Thoracic aorta (tissue), 2 donors: ENCODE data around the gene LINGO1. TPM values are rescaled to one million over a fixed set of nuclear protein-coding genes. Genes with fewer than 3 reads are reported as not detected.

Experiments used
- ATAC-seq: fragments of 150-250 bp; one replicate; pipeline ENCODE4 v1.8.0; 2017; ENCODE audit warnings: low read depth; ENCODE audit not compliant: insufficient number of reproducible peaks, low FRiP score
- DNase-seq: peaks from one replicate; pipeline ENCODE4 v3.0.0-alpha.2; 2020; ENCODE audit warnings: low spot score
- H3K27ac ChIP-seq, 2 donors: fragments of 200-600 bp; sonication (generic); 1 replicate in 1 of 2; 2 replicates in 1 of 2; pipeline ENCODE4 v1.5.1; 2016; ENCODE audit warnings: mild to moderate bottlenecking in 2 of 2, moderate library complexity in 2 of 2
- H3K27me3 ChIP-seq: fragments of 200-600 bp; sonication (generic); replicated peaks from 2 replicates; pipeline ENCODE4 v1.6.0; 2016; ENCODE audit warnings: mild to moderate bottlenecking; ENCODE audit not compliant: insufficient read depth
- H3K36me3 ChIP-seq: fragments of 200-600 bp; sonication (generic); one replicate; pipeline ENCODE4 v1.5.1; 2016
- H3K4me1 ChIP-seq, 2 donors: fragments of 200-600 bp; sonication (generic); 1 replicate in 1 of 2; 2 replicates in 1 of 2; pipeline versions ENCODE4 v1.5.1 to v1.6.0; 2016; ENCODE audit warnings: low read depth in 2 of 2, mild to moderate bottlenecking in 1 of 2; ENCODE audit not compliant: control insufficient read depth in 1 of 2
- H3K4me3 ChIP-seq: fragments of 200-600 bp; sonication (generic); 2 replicates; pipeline ENCODE4 v1.5.1; 2016; ENCODE audit warnings: mild to moderate bottlenecking
- H3K9me3 ChIP-seq: fragments of 200-600 bp; sonication (generic); 2 replicates; pipeline ENCODE4 v1.5.1; 2016
- total RNA-seq, 2 donors: library from RNA; depleted of rRNA; stranded (reverse); fragments of >200 nt; gene quantifications; one replicate each; pipeline versions ENCODE4 v1.1.0 to v1.2.3, GENCODE V29; 2016
- TF ChIP-seq, protein P1 (sequence below): fragments of 200-600 bp; sonication (generic); IDR thresholded peaks from one replicate; pipeline ENCODE4 v1.5.1; 2019; ENCODE audit warnings: antibody characterized with exemption

Gene LINGO1
- total RNA-seq, 2 donors from 2014 or later, result 0.63 to 4.6 TPM

DNA sequence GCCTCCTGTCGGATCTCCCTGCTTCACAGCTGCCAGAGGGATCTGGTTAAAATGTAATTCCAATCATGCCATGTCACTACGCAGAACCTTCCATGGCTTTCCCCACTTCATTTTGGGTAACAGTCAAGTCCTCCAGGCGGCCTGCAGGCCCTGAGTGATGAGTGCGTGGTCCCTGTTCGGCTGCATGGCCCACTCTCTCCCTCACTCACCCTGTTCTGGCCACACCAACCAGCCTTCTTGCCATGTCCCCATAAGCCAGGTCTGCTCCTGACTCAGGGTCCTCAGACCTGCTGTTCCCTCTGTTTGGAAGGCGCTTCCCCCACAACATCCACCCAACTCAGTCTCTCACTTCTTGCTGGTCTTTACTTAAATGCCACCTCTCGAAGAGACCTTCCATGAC lies 41.6 kb upstream of the LINGO1 start:
- no peak overlapping the region for H3K27ac ChIP-seq
- H3K9me3 ChIP-seq, result no peaks in the 10 kb centered on the region
- H3K4me3 ChIP-seq, result no peak overlapping the region
- ATAC-seq, result no peak
- H3K27me3 ChIP-seq, result no peaks in the 10 kb centered on the region
- no peaks in the 10 kb centered on the region for H3K4me1 ChIP-seq
- TF ChIP-seq, protein P1, sequence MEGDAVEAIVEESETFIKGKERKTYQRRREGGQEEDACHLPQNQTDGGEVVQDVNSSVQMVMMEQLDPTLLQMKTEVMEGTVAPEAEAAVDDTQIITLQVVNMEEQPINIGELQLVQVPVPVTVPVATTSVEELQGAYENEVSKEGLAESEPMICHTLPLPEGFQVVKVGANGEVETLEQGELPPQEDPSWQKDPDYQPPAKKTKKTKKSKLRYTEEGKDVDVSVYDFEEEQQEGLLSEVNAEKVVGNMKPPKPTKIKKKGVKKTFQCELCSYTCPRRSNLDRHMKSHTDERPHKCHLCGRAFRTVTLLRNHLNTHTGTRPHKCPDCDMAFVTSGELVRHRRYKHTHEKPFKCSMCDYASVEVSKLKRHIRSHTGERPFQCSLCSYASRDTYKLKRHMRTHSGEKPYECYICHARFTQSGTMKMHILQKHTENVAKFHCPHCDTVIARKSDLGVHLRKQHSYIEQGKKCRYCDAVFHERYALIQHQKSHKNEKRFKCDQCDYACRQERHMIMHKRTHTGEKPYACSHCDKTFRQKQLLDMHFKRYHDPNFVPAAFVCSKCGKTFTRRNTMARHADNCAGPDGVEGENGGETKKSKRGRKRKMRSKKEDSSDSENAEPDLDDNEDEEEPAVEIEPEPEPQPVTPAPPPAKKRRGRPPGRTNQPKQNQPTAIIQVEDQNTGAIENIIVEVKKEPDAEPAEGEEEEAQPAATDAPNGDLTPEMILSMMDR, result no peak
- no peak for DNase-seq
- no peaks in the 10 kb centered on the region for H3K36me3 ChIP-seq

DNA sequence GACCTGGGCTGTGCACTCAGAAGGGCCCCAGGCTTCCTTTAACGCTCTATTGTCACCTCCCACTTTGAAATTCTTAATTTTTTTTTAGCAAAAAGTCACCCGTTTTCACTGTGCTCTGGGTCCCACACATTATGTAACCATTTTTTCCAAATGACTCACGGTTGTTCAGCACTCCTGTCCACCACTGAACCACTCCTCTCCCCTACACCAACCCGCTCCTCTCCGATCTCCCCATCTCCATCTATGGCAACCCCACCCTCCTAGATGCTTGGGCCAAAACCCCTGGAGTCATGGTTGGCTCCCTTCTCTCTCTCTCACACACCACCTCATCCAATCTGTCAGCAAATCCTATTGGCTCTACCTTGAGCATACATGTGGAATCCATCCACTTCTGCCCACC lies 41.2 kb upstream of the LINGO1 start:
- H3K27me3 ChIP-seq, result no peaks in the 10 kb centered on the region
- H3K4me1 ChIP-seq, result no peaks in the 10 kb centered on the region

DNA sequence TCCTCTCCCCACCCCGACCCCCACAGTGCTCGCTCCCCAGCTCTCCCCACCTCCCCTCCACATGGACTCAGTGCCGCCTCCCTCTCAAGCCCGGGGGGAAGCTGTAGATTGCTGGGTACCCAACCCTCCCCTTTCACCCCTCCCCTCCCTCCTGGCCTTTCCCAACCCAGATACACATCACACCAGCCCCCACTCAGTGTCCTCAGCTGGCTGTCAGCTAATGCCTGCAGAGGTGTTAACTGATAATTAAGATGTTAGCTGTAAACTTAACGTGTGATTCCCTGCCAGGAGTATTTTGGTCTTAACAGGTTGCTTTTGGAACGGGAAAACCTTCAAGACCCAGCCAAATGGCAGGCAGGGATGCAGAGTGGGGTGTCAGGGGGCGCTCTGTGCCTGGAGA lies 39.4 kb upstream of the LINGO1 start:
- no peaks in the 10 kb centered on the region for H3K36me3 ChIP-seq
- DNase-seq, result no peak
- TF ChIP-seq, protein P1, result no peak
- no peaks in the 10 kb centered on the region for H3K27me3 ChIP-seq
- H3K4me3 ChIP-seq, result no peak overlapping the region
- H3K4me1 ChIP-seq, result no peaks in the 10 kb centered on the region
- H3K27ac ChIP-seq, result no peak overlapping the region
- ATAC-seq, result no peak
- H3K9me3 ChIP-seq, result no peaks in the 10 kb centered on the region

More for the DNA sequence above, 41.2 kb upstream of the LINGO1 start:
- Histone ChIP-seq H3K27ac (no peak overlapping the region), H3K4me3 (no peak overlapping the region), H3K9me3 (no peaks in the 10 kb centered on the region), H3K36me3 (no peaks in the 10 kb centered on the region)
- no peak for ATAC-seq
- TF ChIP-seq, protein P1, result no peak
- no peak for DNase-seq

- Histone ChIP-seq H3K4me1 (no peaks in the 10 kb centered on the region), H3K36me3 (no peaks in the 10 kb centered on the region), H3K9me3 (no peaks in the 10 kb centered on the region), H3K4me3 (no peak overlapping the region), H3K27ac (no peak overlapping the region), H3K27me3 (no peaks in the 10 kb centered on the region)
- no peak for DNase-seq
- no peak for ATAC-seq
- TF ChIP-seq, protein P1, result no peak
Observed at GRCh38 chr15:77671362-77672056, 38.8 kb upstream of the LINGO1 start.

GRCh38 chr15:77670558-77671361 lies 38.0 kb upstream of the LINGO1 start:
- ATAC-seq, result no peak
- H3K36me3 ChIP-seq, result no peaks in the 10 kb centered on the region

More at GRCh38 chr15:77670558-77671361, 38.0 kb upstream of the LINGO1 start:
- no peaks in the 10 kb centered on the region for H3K4me1 ChIP-seq
- no peak overlapping the region for H3K4me3 ChIP-seq
- DNase-seq, result no peak
- TF ChIP-seq, protein P1, result no peak
- no peaks in the 10 kb centered on the region for H3K9me3 ChIP-seq
- no peaks in the 10 kb centered on the region for H3K27me3 ChIP-seq
- no peak overlapping the region for H3K27ac ChIP-seq
